Central memory CD4-positive, alpha-beta T cell (primary cell): ENCODE data around the gene CBFA2T2.
"Not testable (repeated sequence)": the region's sequence is repeated elsewhere in the genome, so short reads cannot be mapped to it uniquely, and the experiment has no call there.

Source experiments
- DNase-seq: peaks from one replicate; pipeline ENCODE4 v3.0.0; 2022

CBFA2T2 gene

DNA sequence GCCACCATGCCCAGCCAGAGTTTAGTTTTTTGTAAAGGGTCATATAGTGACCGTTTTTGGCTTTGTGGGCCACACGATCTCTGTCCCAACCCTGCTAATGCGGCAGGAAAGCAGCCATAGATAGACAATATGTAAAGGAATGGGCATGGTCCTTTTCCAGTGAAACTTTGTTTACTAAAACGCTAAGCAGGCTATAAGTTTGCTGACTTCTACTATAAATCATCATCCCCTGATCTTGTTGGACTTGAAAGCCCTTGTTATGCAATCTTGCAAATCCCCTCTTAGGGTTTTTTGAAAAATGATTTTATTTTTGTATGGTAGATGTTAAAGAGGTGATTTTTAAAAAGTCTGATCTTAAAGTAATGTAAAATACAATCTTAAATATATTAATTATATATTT, 63.6 kb downstream of the CBFA2T2 start:
- no peak for DNase-seq

DNA sequence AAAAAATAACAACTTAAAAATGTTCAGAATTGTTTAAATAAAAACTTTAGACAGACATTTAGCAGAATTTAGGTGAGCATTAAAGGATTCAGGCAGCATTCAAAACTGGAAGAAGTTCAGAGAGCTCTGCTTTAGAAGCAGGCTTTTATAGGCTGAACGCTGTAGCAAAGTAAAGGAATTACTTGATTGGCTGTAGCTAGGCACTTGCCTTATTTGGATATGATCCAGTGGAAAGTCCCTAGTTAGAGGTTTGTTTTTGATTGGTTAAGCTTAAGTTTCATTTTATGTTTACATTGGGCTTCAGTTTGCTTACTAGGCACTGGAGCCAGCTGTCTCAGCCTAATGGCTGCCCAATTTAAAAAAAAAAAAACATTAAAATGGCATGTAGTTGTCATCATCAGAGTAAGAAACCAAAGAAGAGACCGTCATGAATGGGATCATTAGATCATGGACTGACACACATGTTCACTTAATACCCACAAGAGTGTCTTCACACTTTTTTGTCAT, 65.1 kb downstream of the CBFA2T2 start:
- DNase-seq, result peak; percentile 92

DNA sequence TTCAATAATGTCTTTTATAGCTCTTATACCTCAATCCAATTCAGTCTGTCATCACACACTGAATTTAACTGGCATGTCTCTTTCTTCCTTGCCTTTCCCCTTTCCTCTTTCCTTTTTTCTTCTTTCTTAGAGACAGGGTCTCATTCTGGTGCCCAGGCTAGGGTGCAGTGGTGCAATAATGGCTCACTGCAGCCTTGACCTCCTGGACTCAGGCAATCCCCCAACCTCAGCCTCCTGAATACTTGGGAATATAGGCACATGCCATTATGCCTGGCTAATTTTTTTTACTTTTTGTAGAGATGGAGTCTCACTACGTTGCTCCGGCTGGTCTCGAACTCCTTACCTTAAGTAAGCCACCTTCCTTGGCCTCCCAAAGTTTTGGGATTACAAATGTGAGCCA, 65.9 kb downstream of the CBFA2T2 start:
- no peak for DNase-seq

DNA sequence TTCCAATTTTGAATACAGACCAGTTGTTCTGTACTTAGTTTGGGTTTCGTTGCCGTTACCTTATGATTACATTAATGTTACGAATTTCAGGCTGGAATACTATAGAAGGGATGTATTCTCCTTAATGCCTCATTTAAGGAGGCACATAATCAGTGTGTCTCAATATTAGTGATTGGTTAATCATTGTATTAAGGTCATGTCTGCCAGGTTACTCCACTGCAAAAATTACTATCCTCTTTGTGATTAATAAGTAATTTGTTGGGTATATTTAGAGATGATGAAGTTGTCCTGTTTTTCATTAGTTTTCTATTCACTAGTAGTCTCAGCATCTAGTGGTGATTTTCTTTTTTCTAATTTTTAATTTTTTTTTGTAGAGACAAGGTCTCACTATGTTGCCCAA, 66.3 kb downstream of the CBFA2T2 start:
- no peak for DNase-seq

- DNase-seq, result no peak
These were observed 68.7 kb downstream of the CBFA2T2 start for GRCh38 chr20:33558348-33559144.

DNA sequence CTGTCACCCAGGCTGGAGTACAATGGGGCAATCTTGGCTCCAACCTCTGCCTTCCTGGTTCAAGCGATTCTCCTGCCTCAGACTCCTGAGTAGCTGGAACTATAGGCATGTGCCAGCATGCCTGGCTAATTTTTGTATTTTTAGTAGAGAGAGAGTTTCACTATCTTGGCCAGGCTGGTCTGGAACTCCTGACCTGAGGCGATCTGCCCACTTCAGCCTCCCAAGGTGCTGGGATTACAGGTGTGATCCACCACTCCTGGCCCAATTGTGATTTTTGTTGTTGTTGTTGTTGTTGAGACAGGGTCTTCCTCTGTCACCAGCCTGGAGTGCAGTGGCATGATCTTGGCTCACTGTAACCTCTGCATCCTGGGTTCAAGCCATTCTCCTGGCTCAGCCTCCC, 69.3 kb downstream of the CBFA2T2 start:
- DNase-seq, result no peak

GRCh38 chr20:33560026-33560425, 70.1 kb downstream of the CBFA2T2 start:
- no peak for DNase-seq

GRCh38 chr20:33561053-33561452, 71.2 kb downstream of the CBFA2T2 start:
- not testable (repeated sequence) for DNase-seq

DNA sequence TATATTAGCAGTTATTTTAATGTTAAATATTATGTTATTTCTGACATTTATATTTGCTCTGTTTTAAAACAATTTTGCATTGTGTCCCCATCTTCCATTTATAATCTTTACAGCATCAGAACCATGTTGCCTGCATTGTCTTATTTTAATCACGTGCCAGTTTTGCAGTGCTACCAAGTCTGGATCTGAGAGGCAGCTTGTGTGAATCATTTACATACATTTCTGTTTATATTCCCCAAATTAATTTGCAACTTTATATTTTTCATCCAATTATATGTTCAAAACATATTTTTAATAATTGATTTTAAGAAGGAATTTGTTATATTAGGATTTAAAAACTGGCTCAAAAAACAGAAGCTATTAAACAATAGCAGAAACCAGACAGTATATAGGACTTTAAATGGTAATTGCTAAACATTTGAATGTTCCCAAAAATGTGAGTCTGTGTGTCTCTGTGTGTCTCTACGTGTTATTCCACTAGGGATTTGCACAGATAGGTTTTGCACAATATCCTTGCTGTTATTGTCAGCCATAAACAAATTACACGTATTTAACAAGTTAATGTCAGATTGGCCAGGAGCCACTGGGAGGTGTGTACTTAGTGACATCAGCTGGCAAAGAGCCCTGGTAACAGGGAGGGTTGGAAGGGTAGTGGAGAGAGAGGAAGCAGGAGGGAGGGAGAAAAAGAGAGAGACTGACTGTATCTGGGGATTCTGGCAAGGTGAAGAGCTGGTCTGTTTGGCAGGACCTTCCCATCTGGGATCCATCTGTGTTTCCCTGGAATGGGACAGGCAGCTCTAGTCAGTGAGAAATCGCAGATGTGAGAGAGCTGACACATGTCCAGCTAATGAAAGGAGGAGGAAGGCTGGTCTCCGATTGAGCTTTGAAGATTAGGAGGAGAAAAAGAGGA, 72.1 kb downstream of the CBFA2T2 start:
- DNase-seq, result no peak

GRCh38 chr20:33563788-33564187, 73.9 kb downstream of the CBFA2T2 start:
- no peak for DNase-seq

DNA sequence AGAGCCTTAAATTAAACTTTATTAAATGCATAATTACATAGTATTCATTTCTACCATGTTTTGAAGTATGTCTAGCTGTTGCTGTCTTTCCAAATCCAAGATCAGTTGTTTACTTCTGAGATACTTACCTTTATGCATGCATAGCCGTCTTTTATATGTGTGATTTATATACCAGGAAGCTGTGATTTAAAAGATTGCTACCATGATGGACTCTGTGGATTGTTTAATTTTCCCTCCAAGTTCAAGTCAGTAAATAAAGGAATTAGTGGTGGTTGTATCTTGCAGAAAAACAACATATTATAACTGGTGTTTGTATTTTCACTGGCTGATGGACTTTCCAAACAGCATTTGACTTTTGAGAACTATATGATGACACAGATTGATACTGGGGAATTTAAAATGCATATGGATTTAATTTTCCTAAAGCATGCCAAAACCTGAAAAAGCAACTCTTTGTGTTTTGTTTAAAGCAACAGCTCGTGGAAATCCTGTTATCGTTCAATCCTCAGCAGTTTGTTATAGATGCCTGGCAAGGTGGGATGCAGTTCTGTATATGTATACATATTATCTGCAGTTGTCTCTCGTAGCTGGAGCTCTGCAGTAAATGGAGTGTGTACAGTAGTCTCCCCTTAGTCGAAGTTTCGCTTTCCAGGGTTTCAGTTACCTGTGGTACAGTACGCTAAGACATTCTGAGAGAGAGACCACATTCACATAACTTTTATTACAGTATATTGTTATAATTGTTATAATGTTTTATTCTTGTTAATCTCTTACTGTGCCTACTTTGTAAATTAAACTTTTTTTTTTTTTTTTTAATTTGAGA, 77.1 kb downstream of the CBFA2T2 start:
- no peak for DNase-seq

GRCh38 chr20:33567949-33568348, 78.1 kb downstream of the CBFA2T2 start:
- no peak for DNase-seq

DNA sequence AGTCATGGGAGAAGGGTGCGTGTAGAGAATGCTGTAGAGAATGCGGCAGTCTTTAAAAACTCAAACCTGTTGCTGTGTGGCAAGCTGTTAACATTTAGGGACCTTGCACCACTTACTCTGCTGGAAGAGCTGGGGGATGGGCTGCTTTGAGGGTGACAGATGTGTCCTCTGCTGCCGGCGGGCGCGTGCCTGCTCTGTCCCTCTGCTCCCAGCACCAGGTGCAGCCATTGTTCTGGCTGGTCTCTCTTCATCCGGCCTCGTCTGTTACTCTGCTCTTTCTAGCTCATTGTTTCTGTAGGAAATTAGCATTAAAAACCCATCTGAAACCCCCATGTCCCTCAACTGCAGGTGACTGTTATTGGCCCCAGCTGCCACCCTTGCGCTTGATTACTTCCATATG, 78.5 kb downstream of the CBFA2T2 start:
- no peak for DNase-seq

GRCh38 chr20:33568868-33569801, 79.2 kb downstream of the CBFA2T2 start:
- no peak for DNase-seq

DNA sequence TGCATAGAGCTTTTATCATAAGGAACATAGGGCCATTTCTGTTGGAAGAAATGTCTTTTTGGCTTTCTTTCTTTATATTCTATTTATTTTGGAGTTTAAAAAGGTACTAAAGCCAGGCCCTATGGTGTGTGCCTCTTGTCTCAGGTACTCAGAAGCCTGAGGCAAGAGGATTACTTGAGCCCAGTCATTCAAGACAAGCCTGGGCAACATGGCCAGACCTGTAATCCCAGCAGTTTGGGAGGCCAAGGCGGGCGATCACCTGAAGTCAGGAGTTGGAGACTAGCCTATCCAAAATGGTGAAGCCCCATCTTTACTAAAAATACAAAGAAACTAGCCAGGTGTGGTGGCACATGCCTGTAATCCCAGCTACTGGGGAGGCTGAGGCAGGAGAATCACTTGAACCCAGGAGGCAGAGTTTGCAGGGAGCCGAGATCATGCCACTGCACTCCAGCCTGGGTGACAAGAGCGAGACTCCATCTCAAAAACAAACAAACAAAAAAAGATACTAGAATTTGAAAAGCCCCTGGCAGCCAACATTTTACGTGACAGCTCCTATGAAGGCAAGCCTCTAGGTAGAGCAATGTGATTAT, 80.0 kb downstream of the CBFA2T2 start:
- no peak for DNase-seq

DNA sequence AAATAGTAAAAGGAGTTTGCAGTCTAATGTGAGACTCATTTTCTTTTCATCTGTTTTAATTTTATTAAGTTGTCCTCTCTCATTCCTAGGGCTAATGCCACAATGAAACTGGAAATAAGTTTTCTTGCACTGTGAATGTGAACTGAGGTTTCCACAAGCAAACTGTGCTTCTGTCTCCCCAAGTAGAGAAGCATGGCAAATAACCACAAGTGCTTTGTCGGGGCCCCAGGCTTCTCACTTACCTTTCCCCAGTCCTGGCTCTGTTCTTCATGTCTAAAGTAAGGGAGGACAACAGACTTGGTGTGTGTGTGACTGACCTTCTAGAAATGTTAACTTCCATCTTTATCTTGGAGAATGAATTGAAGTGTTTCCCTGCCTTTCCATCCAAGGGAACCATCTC, 80.8 kb downstream of the CBFA2T2 start:
- DNase-seq, result no peak

DNA sequence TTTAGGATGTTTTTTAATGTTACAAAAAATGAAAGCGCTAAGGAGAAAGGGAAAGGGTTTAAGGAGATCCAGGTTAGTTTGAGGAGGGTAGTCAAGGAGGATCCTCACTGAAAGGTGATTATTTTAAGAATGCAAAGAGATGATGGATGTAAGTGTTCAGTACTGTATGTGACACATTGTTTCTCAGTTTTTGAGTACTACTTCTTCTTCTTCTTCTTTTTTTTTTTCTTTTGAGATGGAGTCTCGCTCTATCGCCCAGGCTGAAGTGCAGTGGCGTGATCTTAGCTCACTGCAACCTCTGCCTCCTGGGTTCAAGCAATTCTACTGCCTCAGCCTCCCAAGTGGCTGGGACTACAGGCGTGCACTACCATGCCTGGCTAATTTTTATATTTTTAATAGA, 83.4 kb downstream of the CBFA2T2 start:
- not testable (repeated sequence) for DNase-seq

GRCh38 chr20:33575282-33575681, 85.4 kb downstream of the CBFA2T2 start:
- DNase-seq, result no peak

DNA sequence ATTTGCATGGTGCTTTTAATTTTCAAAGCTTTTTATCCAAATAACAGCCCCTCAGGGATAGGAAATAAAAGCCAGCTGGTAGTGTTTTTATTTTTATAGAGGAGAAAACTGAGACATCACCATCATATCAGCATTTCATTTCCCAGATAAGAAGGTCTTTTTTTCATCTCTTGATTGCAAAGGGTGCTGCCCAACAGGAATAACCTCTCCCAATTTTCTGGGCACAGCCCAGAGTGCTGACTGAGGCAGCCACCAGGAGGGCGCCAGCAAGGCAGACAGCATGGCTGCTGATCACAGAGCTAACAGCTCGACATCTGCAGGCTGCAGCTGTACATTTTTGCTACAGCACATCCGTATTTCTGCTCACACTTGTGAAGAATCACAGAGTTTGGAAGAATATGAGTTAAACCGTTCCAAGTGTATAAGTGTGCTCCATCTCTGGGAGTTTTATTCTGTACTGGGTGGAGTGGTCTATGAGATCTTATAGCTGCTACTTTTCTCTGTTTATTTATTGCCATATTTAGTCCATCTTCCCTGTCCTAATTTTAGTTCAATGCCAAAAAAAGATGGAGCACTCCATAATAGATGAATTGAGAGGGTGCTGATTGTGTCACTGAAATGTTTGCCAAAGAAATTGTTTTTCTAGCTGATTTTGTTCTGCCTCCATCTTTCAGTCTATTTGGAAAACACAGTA, 86.7 kb downstream of the CBFA2T2 start:
- no peak for DNase-seq

- no peak for DNase-seq
These were observed 88.6 kb downstream of the CBFA2T2 start for GRCh38 chr20:33578510-33578909.

- no peak for DNase-seq
These were observed 93.2 kb downstream of the CBFA2T2 start for GRCh38 chr20:33583143-33583542.
